HEK293 (cell line): ENCODE data around the gene KRTAP6-1.

ENCODE experiments used
- CTCF ChIA-PET: fragments of 350-600 bp; formaldehyde crosslinking; extraction: SDS; loops from one replicate; lab custom pipeline; 2021; ENCODE audit warnings: antibody characterized with exemption; lab: Yijun Ruan, JAX
- POLR2A ChIA-PET: fragments of 300-600 bp; formaldehyde crosslinking; extraction: SDS; loops from one replicate; lab custom pipeline; 2020; ENCODE audit warnings: antibody characterized with exemption, inconsistent platforms; lab: Yijun Ruan, JAX
- H3K27ac ChIP-seq: fragments of 200-500 bp; sonication (Bioruptor generic); 2 replicates; pipeline ENCODE4 v1.5.1; 2014; ENCODE audit warnings: low read depth, low read length, control low read depth, inconsistent platforms; ENCODE audit errors: extremely low read depth
- H3K36me3 ChIP-seq, 2 experiments: fragments of 200-500 bp in 1 of 2; sonication (Bioruptor generic) in 1 of 2; 1 replicate in 1 of 2; 2 replicates in 1 of 2; pipeline ENCODE4 v1.5.1; 2014 to 2017; ENCODE audit warnings: inconsistent platforms in 2 of 2, low read length in 2 of 2; ENCODE audit not compliant: control insufficient read depth in 2 of 2, insufficient read depth in 1 of 2
- H3K4me1 ChIP-seq: fragments of 200-500 bp; sonication (Bioruptor generic); 2 replicates; pipeline ENCODE4 v1.5.1; 2014; ENCODE audit warnings: mild to moderate bottlenecking, low read length, inconsistent platforms; ENCODE audit not compliant: control insufficient read depth, insufficient read depth
- H3K4me3 ChIP-seq: 2 replicates; pipeline ENCODE4 v1.5.1; 2011; ENCODE audit warnings: low read depth, mild to moderate bottlenecking, control low read depth, low read length, moderate library complexity
- H3K9me3 ChIP-seq: fragments of 200-500 bp; sonication (Bioruptor generic); 2 replicates; pipeline ENCODE4 v1.5.1; 2014; ENCODE audit warnings: low read depth, low read length, inconsistent platforms; ENCODE audit not compliant: control insufficient read depth, insufficient read depth
- GLIS1 ChIP-seq: fragments of 450-650 bp; formaldehyde crosslinking; IDR thresholded peaks from 2 replicates; pipeline ENCODE4 v1.5.1; 2016; ENCODE audit warnings: missing biosample characterization, missing genetic modification characterization
- MZF1 ChIP-seq: fragments of 450-650 bp; formaldehyde crosslinking; IDR thresholded peaks from 2 replicates; pipeline ENCODE4 v1.5.1; 2017; ENCODE audit warnings: missing biosample characterization, missing genetic modification characterization, borderline replicate concordance
- ZNF138 ChIP-seq: fragments of 450-650 bp; formaldehyde crosslinking; IDR thresholded peaks from 2 replicates; pipeline ENCODE4 v1.5.1; 2016; ENCODE audit warnings: missing biosample characterization, missing genetic modification characterization, borderline replicate concordance
- ZNF248 ChIP-seq: fragments of 450-650 bp; formaldehyde crosslinking; IDR thresholded peaks from 2 replicates; pipeline ENCODE4 v1.5.1; 2017; ENCODE audit warnings: missing biosample characterization, missing genetic modification characterization
- ZNF416 ChIP-seq: fragments of 450-650 bp; formaldehyde crosslinking; IDR thresholded peaks from 2 replicates; pipeline ENCODE4 v1.5.1; 2016; ENCODE audit warnings: missing biosample characterization, missing genetic modification characterization
- ZNF558 ChIP-seq: fragments of 450-650 bp; formaldehyde crosslinking; IDR thresholded peaks from 2 replicates; pipeline ENCODE4 v1.5.1; 2016; ENCODE audit warnings: missing biosample characterization, missing genetic modification characterization
- ZNF670 ChIP-seq: fragments of 450-650 bp; formaldehyde crosslinking; IDR thresholded peaks from 2 replicates; pipeline ENCODE4 v1.5.1; 2016; ENCODE audit warnings: missing biosample characterization, missing genetic modification characterization, low read depth
- ZNF707 ChIP-seq: fragments of 450-650 bp; formaldehyde crosslinking; IDR thresholded peaks from 2 replicates; pipeline ENCODE4 v1.5.1; 2016; ENCODE audit warnings: missing biosample characterization, missing genetic modification characterization
- ZNF76 ChIP-seq: fragments of 450-650 bp; formaldehyde crosslinking; IDR thresholded peaks from 2 replicates; pipeline ENCODE4; 2016; ENCODE audit warnings: low read depth, missing biosample characterization, missing genetic modification characterization, borderline replicate concordance
- ZSCAN30 ChIP-seq: fragments of 450-650 bp; IDR thresholded peaks from 2 replicates; pipeline ENCODE4 v1.5.1; 2018; ENCODE audit warnings: missing biosample characterization, mild to moderate bottlenecking, missing genetic modification characterization, moderate library complexity
- ZXDB ChIP-seq: fragments of 450-650 bp; formaldehyde crosslinking; IDR thresholded peaks from 2 replicates; pipeline ENCODE4 v1.5.1; 2016; ENCODE audit warnings: missing biosample characterization, missing genetic modification characterization
- TF ChIP-seq, protein P1 (sequence below): fragments of 450-650 bp; formaldehyde crosslinking; IDR thresholded peaks from 2 replicates; pipeline ENCODE4 v1.5.1; 2016; ENCODE audit warnings: missing biosample characterization, missing genetic modification characterization, borderline replicate concordance
- TF ChIP-seq, protein P2 (sequence below): fragments of 450-650 bp; formaldehyde crosslinking; IDR thresholded peaks from 2 replicates; pipeline ENCODE4 v1.5.1; 2016; ENCODE audit warnings: missing biosample characterization, missing genetic modification characterization, low read depth
- TF ChIP-seq, protein P3 (sequence below): fragments of 450-650 bp; formaldehyde crosslinking; IDR thresholded peaks from 2 replicates; pipeline ENCODE4 v1.5.1; 2016; ENCODE audit warnings: missing biosample characterization, missing genetic modification characterization
- TF ChIP-seq, protein P4 (sequence below): fragments of 450-650 bp; formaldehyde crosslinking; IDR thresholded peaks from 2 replicates; pipeline ENCODE4 v1.5.1; 2016; ENCODE audit warnings: missing biosample characterization, missing genetic modification characterization, low read depth
- TF ChIP-seq, protein P5 (sequence below): fragments of 450-650 bp; formaldehyde crosslinking; IDR thresholded peaks from 2 replicates; pipeline ENCODE4 v1.5.1; 2016; ENCODE audit warnings: missing biosample characterization, missing genetic modification characterization

KRTAP6-1 gene, protein sequence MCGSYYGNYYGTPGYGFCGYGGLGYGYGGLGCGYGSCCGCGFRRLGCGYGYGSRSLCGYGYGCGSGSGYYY

DNA sequence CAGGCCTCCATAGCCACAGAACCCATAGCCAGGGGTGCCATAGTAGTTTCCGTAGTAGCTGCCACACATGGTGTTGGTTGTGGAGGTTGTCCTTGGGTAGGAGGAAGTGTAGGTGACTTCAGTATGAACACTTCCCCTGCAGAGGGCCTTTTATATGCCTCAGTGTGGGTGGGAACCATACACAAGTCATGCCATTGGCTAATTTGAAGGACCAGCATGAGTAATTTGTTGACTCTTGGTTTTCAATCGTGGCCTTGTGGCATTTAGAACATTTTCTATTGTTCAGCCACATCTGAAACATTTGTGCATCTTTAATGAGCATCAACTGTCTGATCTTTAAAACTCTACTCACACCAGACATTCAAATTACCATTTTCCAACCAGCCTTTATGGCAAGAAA lies at the start of gene KRTAP6-1:
Gene KRTAP6-1 (minus strand): TSS at position 95 of the 400 bp plus-strand sequence. CDS start 26 bp downstream, at position 69.
- no peaks in the 10 kb centered on the region for H3K36me3 ChIP-seq

DNA sequence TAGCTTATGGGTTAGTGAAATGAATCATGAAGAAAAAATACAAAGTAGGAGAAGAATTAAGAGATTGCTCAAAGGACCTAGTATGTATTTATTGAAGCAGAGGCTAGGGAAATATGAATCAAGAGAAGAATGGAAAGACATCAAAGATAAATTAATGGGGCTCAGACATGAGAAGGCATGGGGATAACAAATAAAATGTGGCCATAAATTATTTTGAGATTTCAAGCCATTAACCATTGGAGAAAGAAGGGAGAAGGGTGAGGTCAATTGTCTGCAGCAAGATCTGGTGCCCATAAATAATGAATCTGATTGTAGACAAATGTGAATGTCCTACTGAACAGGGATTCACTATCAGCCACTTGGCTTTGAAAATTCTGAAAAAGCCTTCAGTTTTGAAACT lies 39.2 kb upstream of the KRTAP6-1 start:
- Histone ChIP-seq H3K27ac (no peak overlapping the region), H3K4me1 (no peaks in the 10 kb centered on the region), H3K4me3 (no peak overlapping the region), H3K36me3 (no peaks in the 10 kb centered on the region), H3K9me3 (no peaks in the 10 kb centered on the region)
- ChIA-PET CTCF (interaction anchor here (0.7 kb wide), 1 partner anchor 563 kb away, joined by 3 read pairs; no protein-coding TSS in a partner anchor), POLR2A (no interaction called here)
- no peak for TF ChIP-seq ZNF558 (tag by site-specific recombination)
- no peak for TF ChIP-seq MZF1
- no peak for TF ChIP-seq ZXDB (tag by site-specific recombination)
- TF ChIP-seq, protein P1, sequence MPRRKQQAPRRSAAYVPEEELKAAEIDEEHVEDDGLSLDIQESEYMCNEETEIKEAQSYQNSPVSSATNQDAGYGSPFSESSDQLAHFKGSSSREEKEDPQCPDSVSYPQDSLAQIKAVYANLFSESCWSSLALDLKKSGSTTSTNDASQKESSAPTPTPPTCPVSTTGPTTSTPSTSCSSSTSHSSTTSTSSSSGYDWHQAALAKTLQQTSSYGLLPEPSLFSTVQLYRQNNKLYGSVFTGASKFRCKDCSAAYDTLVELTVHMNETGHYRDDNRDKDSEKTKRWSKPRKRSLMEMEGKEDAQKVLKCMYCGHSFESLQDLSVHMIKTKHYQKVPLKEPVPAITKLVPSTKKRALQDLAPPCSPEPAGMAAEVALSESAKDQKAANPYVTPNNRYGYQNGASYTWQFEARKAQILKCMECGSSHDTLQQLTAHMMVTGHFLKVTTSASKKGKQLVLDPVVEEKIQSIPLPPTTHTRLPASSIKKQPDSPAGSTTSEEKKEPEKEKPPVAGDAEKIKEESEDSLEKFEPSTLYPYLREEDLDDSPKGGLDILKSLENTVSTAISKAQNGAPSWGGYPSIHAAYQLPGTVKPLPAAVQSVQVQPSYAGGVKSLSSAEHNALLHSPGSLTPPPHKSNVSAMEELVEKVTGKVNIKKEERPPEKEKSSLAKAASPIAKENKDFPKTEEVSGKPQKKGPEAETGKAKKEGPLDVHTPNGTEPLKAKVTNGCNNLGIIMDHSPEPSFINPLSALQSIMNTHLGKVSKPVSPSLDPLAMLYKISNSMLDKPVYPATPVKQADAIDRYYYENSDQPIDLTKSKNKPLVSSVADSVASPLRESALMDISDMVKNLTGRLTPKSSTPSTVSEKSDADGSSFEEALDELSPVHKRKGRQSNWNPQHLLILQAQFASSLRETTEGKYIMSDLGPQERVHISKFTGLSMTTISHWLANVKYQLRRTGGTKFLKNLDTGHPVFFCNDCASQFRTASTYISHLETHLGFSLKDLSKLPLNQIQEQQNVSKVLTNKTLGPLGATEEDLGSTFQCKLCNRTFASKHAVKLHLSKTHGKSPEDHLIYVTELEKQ: no peak
- no peak for TF ChIP-seq ZNF76 (tag by site-specific recombination)
- no peak for TF ChIP-seq ZNF707 (tag by site-specific recombination)
- TF ChIP-seq ZSCAN30: no peak
- TF ChIP-seq ZNF248: no peak
- TF ChIP-seq GLIS1 (tag by site-specific recombination): no peak
- no peak for TF ChIP-seq ZNF138 (tag by site-specific recombination)
- TF ChIP-seq, protein P2, sequence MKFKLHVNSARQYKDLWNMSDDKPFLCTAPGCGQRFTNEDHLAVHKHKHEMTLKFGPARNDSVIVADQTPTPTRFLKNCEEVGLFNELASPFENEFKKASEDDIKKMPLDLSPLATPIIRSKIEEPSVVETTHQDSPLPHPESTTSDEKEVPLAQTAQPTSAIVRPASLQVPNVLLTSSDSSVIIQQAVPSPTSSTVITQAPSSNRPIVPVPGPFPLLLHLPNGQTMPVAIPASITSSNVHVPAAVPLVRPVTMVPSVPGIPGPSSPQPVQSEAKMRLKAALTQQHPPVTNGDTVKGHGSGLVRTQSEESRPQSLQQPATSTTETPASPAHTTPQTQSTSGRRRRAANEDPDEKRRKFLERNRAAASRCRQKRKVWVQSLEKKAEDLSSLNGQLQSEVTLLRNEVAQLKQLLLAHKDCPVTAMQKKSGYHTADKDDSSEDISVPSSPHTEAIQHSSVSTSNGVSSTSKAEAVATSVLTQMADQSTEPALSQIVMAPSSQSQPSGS: no peak

More for the DNA sequence above, at the start of gene KRTAP6-1:
- POLR2A ChIA-PET: no interaction called here
- no peak within 1 kb of the TSS for H3K27ac ChIP-seq
- no peaks in the 10 kb centered on the region for H3K4me1 ChIP-seq
- CTCF ChIA-PET: interaction anchor here (0.7 kb wide), 1 partner anchor 193 kb away, joined by 3 read pairs; no protein-coding TSS in a partner anchor
- TF ChIP-seq, protein P3, sequence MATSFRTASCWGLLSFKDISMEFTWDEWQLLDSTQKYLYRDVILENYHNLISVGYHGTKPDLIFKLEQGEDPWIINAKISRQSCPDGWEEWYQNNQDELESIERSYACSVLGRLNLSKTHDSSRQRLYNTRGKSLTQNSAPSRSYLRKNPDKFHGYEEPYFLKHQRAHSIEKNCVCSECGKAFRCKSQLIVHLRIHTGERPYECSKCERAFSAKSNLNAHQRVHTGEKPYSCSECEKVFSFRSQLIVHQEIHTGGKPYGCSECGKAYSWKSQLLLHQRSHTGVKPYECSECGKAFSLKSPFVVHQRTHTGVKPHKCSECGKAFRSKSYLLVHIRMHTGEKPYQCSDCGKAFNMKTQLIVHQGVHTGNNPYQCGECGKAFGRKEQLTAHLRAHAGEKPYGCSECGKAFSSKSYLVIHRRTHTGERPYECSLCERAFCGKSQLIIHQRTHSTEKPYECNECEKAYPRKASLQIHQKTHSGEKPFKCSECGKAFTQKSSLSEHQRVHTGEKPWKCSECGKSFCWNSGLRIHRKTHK (tag by site-specific recombination): no peak
- TF ChIP-seq, protein P4, sequence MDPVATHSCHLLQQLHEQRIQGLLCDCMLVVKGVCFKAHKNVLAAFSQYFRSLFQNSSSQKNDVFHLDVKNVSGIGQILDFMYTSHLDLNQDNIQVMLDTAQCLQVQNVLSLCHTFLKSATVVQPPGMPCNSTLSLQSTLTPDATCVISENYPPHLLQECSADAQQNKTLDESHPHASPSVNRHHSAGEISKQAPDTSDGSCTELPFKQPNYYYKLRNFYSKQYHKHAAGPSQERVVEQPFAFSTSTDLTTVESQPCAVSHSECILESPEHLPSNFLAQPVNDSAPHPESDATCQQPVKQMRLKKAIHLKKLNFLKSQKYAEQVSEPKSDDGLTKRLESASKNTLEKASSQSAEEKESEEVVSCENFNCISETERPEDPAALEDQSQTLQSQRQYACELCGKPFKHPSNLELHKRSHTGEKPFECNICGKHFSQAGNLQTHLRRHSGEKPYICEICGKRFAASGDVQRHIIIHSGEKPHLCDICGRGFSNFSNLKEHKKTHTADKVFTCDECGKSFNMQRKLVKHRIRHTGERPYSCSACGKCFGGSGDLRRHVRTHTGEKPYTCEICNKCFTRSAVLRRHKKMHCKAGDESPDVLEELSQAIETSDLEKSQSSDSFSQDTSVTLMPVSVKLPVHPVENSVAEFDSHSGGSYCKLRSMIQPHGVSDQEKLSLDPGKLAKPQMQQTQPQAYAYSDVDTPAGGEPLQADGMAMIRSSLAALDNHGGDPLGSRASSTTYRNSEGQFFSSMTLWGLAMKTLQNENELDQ (tag by site-specific recombination): no peak
- TF ChIP-seq, protein P5, sequence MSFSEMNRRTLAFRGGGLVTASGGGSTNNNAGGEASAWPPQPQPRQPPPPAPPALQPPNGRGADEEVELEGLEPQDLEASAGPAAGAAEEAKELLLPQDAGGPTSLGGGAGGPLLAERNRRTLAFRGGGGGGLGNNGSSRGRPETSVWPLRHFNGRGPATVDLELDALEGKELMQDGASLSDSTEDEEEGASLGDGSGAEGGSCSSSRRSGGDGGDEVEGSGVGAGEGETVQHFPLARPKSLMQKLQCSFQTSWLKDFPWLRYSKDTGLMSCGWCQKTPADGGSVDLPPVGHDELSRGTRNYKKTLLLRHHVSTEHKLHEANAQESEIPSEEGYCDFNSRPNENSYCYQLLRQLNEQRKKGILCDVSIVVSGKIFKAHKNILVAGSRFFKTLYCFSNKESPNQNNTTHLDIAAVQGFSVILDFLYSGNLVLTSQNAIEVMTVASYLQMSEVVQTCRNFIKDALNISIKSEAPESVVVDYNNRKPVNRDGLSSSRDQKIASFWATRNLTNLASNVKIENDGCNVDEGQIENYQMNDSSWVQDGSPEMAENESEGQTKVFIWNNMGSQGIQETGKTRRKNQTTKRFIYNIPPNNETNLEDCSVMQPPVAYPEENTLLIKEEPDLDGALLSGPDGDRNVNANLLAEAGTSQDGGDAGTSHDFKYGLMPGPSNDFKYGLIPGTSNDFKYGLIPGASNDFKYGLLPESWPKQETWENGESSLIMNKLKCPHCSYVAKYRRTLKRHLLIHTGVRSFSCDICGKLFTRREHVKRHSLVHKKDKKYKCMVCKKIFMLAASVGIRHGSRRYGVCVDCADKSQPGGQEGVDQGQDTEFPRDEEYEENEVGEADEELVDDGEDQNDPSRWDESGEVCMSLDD (tag by site-specific recombination): no peak
- TF ChIP-seq ZNF416 (tag by site-specific recombination) (no peak), ZNF670 (no peak), ZNF76 (tag by site-specific recombination) (no peak)
- no peaks in the 10 kb centered on the region for H3K9me3 ChIP-seq
- no peak within 1 kb of the TSS for H3K4me3 ChIP-seq
